Mesendoderm (in vitro differentiated cells): ENCODE results near the gene LPGAT1.

Experiments used
- DNase-seq: peaks from one replicate; pipeline ENCODE4 v3.0.0; 2013
- H2AK5ac ChIP-seq: 2 replicates; pipeline ENCODE4 v1.6.1; 2013; ENCODE audit warnings: low read length, inconsistent platforms
- H2BK120ac ChIP-seq: 2 replicates; pipeline ENCODE4 v1.6.1; 2013; ENCODE audit warnings: low read depth, mild to moderate bottlenecking, low read length, moderate library complexity, mixed read lengths
- H2BK15ac ChIP-seq: replicated peaks from 2 replicates; pipeline ENCODE4 v1.6.1; 2013; ENCODE audit warnings: low read depth, mild to moderate bottlenecking, moderate library complexity
- H2BK5ac ChIP-seq: 2 replicates; pipeline ENCODE4 v1.6.1; 2013; ENCODE audit warnings: low read length, inconsistent platforms
- H3K18ac ChIP-seq: 2 replicates; pipeline ENCODE4 v1.6.1; 2013; ENCODE audit warnings: mild to moderate bottlenecking, low read length, mixed read lengths
- H3K23ac ChIP-seq: one replicate; pipeline ENCODE4 v1.6.1; 2013; ENCODE audit warnings: low read length
- H3K27ac ChIP-seq: 2 replicates; pipeline ENCODE4 v1.5.1; 2013; ENCODE audit warnings: low read depth, mild to moderate bottlenecking, inconsistent platforms, low read length, moderate library complexity
- H3K27me3 ChIP-seq: 2 replicates; pipeline ENCODE4 v1.6.1; 2013; ENCODE audit warnings: low read length, control low read depth, mild to moderate bottlenecking, inconsistent platforms; ENCODE audit not compliant: insufficient read depth, poor library complexity
- H3K36me3 ChIP-seq: 2 replicates; pipeline ENCODE4 v1.6.1; 2013; ENCODE audit warnings: low read length, inconsistent platforms; ENCODE audit not compliant: control insufficient read depth, insufficient read depth
- H3K4ac ChIP-seq: one replicate; pipeline ENCODE4 v1.6.1; 2013; ENCODE audit warnings: low read depth, mild to moderate bottlenecking, low read length, moderate library complexity
- H3K4me1 ChIP-seq: 2 replicates; pipeline ENCODE4 v1.6.1; 2013; ENCODE audit warnings: low read depth, low read length, inconsistent platforms; ENCODE audit not compliant: control insufficient read depth
- H3K4me2 ChIP-seq: 2 replicates; pipeline ENCODE4 v1.6.1; 2013; ENCODE audit warnings: low read length
- H3K4me3 ChIP-seq: 2 replicates; pipeline ENCODE4 v1.5.1; 2013; ENCODE audit warnings: mild to moderate bottlenecking, low read length
- H3K56ac ChIP-seq: one replicate; pipeline ENCODE4 v1.6.1; 2013; ENCODE audit warnings: low read length
- H3K79me1 ChIP-seq: 2 replicates; pipeline ENCODE4 v1.6.1; 2013; ENCODE audit warnings: low read length, inconsistent platforms
- H3K79me2 ChIP-seq: 2 replicates; pipeline ENCODE4 v1.6.1; 2013; ENCODE audit warnings: mild to moderate bottlenecking, low read length; ENCODE audit not compliant: control insufficient read depth, insufficient read depth
- H3K9ac ChIP-seq: 2 replicates; pipeline ENCODE4 v1.6.1; 2013; ENCODE audit warnings: low read length, inconsistent platforms
- H4K5ac ChIP-seq: one replicate; pipeline ENCODE4 v1.6.1; 2013; ENCODE audit warnings: low read length
- H4K8ac ChIP-seq: one replicate; pipeline ENCODE4 v1.6.1; 2013; ENCODE audit warnings: low read depth, mild to moderate bottlenecking, control low read depth, low read length, moderate library complexity
- WGBS: extraction: QIAGEN DNeasy Blood & Tissue Kit; methylation state at CpG from one replicate; pipeline ENCODE4 v1.1.7; 2013; ENCODE audit warnings: low lambda C conversion rate, missing lambda C conversion rate; ENCODE audit not compliant: insufficient coverage; ENCODE audit errors: extremely low coverage; 5-methylcytosine and 5-hydroxymethylcytosine counted together

LPGAT1 gene

DNA sequence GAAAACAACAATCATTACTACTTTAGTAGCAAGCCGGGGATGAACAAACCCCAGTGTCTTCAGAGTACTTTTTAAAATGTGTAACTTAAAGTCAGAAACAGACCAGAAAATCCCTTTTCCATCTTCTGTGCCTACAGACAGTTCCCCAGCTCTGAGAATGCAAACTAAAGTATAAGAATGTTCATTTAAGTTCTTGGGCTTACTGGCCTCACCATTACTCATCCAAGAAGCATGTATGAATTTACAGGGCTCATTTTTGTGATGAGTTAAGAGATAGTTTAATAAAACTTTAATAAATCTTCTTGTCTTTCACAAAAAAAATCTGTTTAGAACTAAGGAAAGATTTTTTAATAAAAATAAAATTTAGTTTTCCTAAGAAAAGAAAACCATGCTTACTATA lies 4.6 kb downstream of the LPGAT1 start:
- no peaks in the 10 kb centered on the region for H3K36me3 ChIP-seq
- H3K79me1 ChIP-seq, result no peaks in the 10 kb centered on the region
- H3K79me2 ChIP-seq, result no peaks in the 10 kb centered on the region
- no peak overlapping the region for H4K8ac ChIP-seq
- no peak overlapping the region for H3K56ac ChIP-seq
- no peak overlapping the region for H4K5ac ChIP-seq
- no CpG with 5 or more reads among the region's 1 CpG for WGBS
- DNase-seq, result no peak
- no peak overlapping the region for H2BK15ac ChIP-seq
- no peak overlapping the region for H3K4me3 ChIP-seq
- H3K27me3 ChIP-seq, result no peaks in the 10 kb centered on the region
- H2BK5ac ChIP-seq, result no peak overlapping the region
- peaks cover 2% of the 10 kb centered on the region for H3K4me1 ChIP-seq
- H2BK120ac ChIP-seq, result no peak overlapping the region
- H3K18ac ChIP-seq, result no peak overlapping the region
- no peak overlapping the region for H3K4me2 ChIP-seq
- no peak overlapping the region for H3K23ac ChIP-seq
- H2AK5ac ChIP-seq, result no peak overlapping the region
- no peak overlapping the region for H3K27ac ChIP-seq
- no peak overlapping the region for H3K9ac ChIP-seq
- H3K4ac ChIP-seq, result no peak overlapping the region

DNA sequence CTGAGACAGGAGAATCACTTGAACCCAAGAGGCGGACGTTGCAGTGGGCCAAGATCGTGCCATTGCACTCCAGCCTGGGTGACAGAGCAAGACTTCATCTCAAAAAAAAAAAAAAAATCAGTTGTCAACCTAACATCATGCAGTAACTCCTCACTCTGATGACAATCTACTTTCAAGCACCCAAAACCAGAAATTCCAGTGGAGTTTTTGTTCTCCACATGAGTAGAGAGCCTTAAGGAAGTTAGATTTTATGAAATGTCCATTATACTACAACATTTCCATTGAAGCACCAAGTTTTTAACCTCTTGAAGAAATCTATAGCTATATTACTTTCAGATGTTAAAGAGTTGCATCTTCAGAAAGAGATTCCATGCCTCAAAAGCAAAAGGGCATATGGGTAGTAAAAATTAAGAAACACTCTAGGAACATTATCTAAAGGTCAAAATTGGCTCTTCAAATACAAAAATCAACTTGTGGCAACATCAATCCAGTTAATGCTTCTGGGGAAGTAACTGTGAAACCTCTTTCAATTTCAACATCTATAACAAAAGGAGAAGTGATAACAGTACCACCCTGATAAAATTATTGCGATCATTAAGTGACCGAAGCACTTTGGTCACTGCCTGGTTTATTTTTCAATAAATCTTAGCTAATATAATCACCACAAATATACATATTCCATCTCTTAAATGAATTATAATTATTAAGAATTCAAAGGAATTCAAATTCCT lies 7.7 kb downstream of the LPGAT1 start:
- no peak overlapping the region for H2AK5ac ChIP-seq
- H4K8ac ChIP-seq, result no peak overlapping the region
- H3K18ac ChIP-seq, result no peak overlapping the region
- no peaks in the 10 kb centered on the region for H3K27me3 ChIP-seq
- H3K36me3 ChIP-seq, result no peaks in the 10 kb centered on the region
- no peak overlapping the region for H4K5ac ChIP-seq
- H3K27ac ChIP-seq, result no peak overlapping the region
- no peak overlapping the region for H3K4ac ChIP-seq
- no peak for DNase-seq
- H3K79me1 ChIP-seq, result no peaks in the 10 kb centered on the region
- H3K4me1 ChIP-seq, result no peaks in the 10 kb centered on the region
- H3K4me2 ChIP-seq, result no peak overlapping the region
- no CpG with 5 or more reads among the region's 5 CpGs for WGBS
- H3K4me3 ChIP-seq, result no peak overlapping the region
- H2BK15ac ChIP-seq, result no peak overlapping the region
- H3K9ac ChIP-seq, result no peak overlapping the region
- H2BK120ac ChIP-seq, result no peak overlapping the region
- H3K56ac ChIP-seq, result no peak overlapping the region
- no peaks in the 10 kb centered on the region for H3K79me2 ChIP-seq
- H2BK5ac ChIP-seq, result no peak overlapping the region
- H3K23ac ChIP-seq, result no peak overlapping the region

DNA sequence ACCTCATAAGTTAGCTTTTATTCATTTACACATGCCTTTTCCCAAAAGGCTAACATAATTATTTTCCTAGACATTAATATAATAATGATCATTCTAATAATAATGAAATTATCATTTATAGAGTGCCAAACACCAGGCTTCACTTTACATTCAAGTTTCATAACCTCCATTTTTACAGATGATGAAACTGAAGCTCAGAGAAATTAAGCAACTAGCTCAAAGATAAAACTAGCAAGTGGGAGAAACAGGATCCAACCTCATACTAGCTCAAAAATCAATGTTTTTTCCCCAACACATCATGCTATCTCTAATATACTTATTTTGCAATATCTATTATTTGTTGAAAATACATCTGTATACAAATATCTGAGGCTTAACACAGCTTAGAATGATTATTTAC lies 14.0 kb downstream of the LPGAT1 start:
- Histone ChIP-seq H3K56ac (no peak overlapping the region), H3K4me2 (no peak overlapping the region), H3K36me3 (no peaks in the 10 kb centered on the region), H2AK5ac (no peak overlapping the region), H3K18ac (no peak overlapping the region), H4K8ac (no peak overlapping the region), H3K27me3 (no peaks in the 10 kb centered on the region), H3K27ac (no peak overlapping the region), H3K4ac (no peak overlapping the region), H3K4me3 (no peak overlapping the region), H2BK5ac (no peak overlapping the region), H3K79me1 (no peaks in the 10 kb centered on the region), H3K23ac (no peak overlapping the region), H3K4me1 (no peaks in the 10 kb centered on the region), H2BK120ac (no peak overlapping the region), H3K9ac (no peak overlapping the region), H2BK15ac (no peak overlapping the region), H3K79me2 (no peaks in the 10 kb centered on the region), H4K5ac (no peak overlapping the region)
- DNase-seq, result no peak

DNA sequence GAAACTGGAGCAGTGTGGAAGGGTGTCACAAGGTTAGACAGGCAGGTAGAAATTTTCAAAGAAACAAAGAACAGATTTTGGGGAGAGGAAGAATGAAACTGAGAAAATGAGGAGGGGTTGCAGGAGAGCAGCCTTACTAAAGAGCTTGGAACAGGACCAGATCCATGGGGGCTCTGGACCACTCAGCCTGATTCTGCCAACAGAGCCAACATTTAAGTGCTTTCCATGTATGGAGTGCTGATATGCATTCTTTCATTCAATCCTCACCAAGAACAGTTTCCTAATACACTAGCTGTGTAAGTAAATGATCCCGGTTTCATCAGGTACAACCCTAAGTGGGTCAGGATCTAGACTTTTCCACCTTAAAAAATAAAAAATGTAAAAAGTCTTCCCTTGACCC lies 16.2 kb downstream of the LPGAT1 start:
- Histone ChIP-seq H3K36me3 (no peaks in the 10 kb centered on the region), H3K9ac (no peak overlapping the region), H3K56ac (no peak overlapping the region), H2BK120ac (no peak overlapping the region), H3K27ac (no peak overlapping the region), H3K4me2 (no peak overlapping the region), H3K79me2 (no peaks in the 10 kb centered on the region), H4K8ac (no peak overlapping the region), H4K5ac (no peak overlapping the region), H2BK15ac (no peak overlapping the region), H3K18ac (no peak overlapping the region), H3K4me3 (no peak overlapping the region), H2BK5ac (no peak overlapping the region), H3K79me1 (no peaks in the 10 kb centered on the region), H3K4ac (no peak overlapping the region), H2AK5ac (no peak overlapping the region), H3K23ac (no peak overlapping the region), H3K27me3 (no peaks in the 10 kb centered on the region), H3K4me1 (no peaks in the 10 kb centered on the region)
- no CpG with 5 or more reads among the region's 1 CpG for WGBS
- no peak for DNase-seq

DNA sequence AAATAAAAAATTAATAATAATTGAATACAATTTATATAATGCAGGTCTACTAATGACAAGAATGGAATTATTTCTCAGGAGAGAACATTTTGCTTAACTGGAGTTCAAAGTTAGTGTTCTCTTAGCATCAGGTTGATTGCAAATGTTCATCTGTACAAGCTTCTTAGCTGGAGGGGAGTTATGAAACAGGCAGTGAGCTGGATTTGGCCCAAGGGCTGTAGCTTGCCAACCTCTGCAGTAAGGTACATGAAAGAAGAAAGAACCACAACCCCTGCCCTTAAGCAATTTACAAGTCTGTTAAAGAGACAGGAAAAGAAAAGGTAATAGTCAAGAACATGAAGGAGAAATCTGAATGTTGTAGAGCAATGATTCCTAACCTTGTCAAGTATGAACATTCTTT lies 17.0 kb downstream of the LPGAT1 start:
- H2AK5ac ChIP-seq, result no peak overlapping the region
- no peak overlapping the region for H3K56ac ChIP-seq
- no peak overlapping the region for H3K18ac ChIP-seq
- no peak overlapping the region for H4K5ac ChIP-seq
- DNase-seq, result no peak
- no peak overlapping the region for H2BK15ac ChIP-seq
- H3K23ac ChIP-seq, result no peak overlapping the region
- no peak overlapping the region for H2BK5ac ChIP-seq
- no peaks in the 10 kb centered on the region for H3K79me2 ChIP-seq
- H2BK120ac ChIP-seq, result no peak overlapping the region
- no peaks in the 10 kb centered on the region for H3K79me1 ChIP-seq
- H3K36me3 ChIP-seq, result no peaks in the 10 kb centered on the region
- no peak overlapping the region for H3K9ac ChIP-seq
- H3K4me1 ChIP-seq, result no peaks in the 10 kb centered on the region
- no peaks in the 10 kb centered on the region for H3K27me3 ChIP-seq
- H3K4ac ChIP-seq, result no peak overlapping the region
- H4K8ac ChIP-seq, result no peak overlapping the region
- no peak overlapping the region for H3K4me3 ChIP-seq
- no peak overlapping the region for H3K27ac ChIP-seq
- no peak overlapping the region for H3K4me2 ChIP-seq

DNA sequence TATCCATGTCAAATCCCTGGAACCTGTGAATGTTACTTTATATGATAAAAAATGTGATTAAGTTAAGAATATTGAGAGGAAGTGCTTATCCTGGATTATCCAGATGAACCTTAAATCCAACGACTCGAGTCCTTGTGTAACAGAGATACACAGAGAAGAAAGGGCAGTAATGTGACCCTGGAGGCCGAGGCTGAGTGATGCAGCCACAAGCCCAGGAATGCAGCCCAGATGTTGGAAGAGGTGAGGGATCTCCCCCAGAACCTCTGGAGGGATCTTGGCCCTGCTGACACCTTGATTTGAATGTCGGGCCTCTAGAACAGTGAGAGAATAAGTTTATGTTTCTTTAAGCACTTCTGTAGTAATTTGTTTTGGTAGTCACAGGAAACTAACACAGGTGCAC lies 18.0 kb downstream of the LPGAT1 start:
- no peak overlapping the region for H4K5ac ChIP-seq
- H3K18ac ChIP-seq, result no peak overlapping the region
- H3K36me3 ChIP-seq, result no peaks in the 10 kb centered on the region
- H2BK15ac ChIP-seq, result no peak overlapping the region
- H2BK120ac ChIP-seq, result no peak overlapping the region
- H3K4me1 ChIP-seq, result no peaks in the 10 kb centered on the region
- H3K79me2 ChIP-seq, result no peaks in the 10 kb centered on the region
- H3K4me2 ChIP-seq, result no peak overlapping the region
- H3K27me3 ChIP-seq, result no peaks in the 10 kb centered on the region
- no peak overlapping the region for H3K27ac ChIP-seq
- WGBS, result no CpG with 5 or more reads among the region's 4 CpGs
- H4K8ac ChIP-seq, result no peak overlapping the region
- no peak overlapping the region for H2AK5ac ChIP-seq
- H3K4me3 ChIP-seq, result no peak overlapping the region
- no peak overlapping the region for H3K56ac ChIP-seq
- no peak overlapping the region for H3K23ac ChIP-seq
- no peak overlapping the region for H2BK5ac ChIP-seq
- no peak for DNase-seq
- H3K9ac ChIP-seq, result no peak overlapping the region
- H3K4ac ChIP-seq, result no peak overlapping the region
- H3K79me1 ChIP-seq, result no peaks in the 10 kb centered on the region
